SJSA1 (cell line): Measurements from ENCODE around the gene B3GNT7. TPM values are rescaled to one million over a fixed set of nuclear protein-coding genes. Genes with fewer than 3 reads are reported as not detected.
A peak's percentile ranks its signal among the peaks of the same experiment; 100 is the strongest.

Source experiments
- DNase-seq, 2 experiments: peaks; one replicate each; pipeline ENCODE4 v3.0.0-alpha.2; 2015 to 2020; ENCODE audit warnings: low spot score in 2 of 2, low read depth in 1 of 2
- H3K27ac ChIP-seq: fragments of 250-450 bp; sonication (Bioruptor Pico); 2 replicates; pipeline ENCODE4 v1.5.1; 2020; ENCODE audit warnings: mild to moderate bottlenecking, moderate library complexity
- H3K27me3 ChIP-seq: fragments of 250-450 bp; sonication (Bioruptor Pico); replicated peaks from 2 replicates; pipeline ENCODE4 v1.5.1; 2020; ENCODE audit warnings: mild to moderate bottlenecking, moderate library complexity
- H3K36me3 ChIP-seq: fragments of 250-450 bp; sonication (Bioruptor Pico); 2 replicates; pipeline ENCODE4 v1.5.1; 2020; ENCODE audit warnings: mild to moderate bottlenecking
- H3K4me1 ChIP-seq: fragments of 250-450 bp; sonication (Bioruptor Pico); replicated peaks from 2 replicates; pipeline ENCODE4 v1.6.1; 2021; ENCODE audit warnings: mild to moderate bottlenecking
- H3K4me3 ChIP-seq: fragments of 250-450 bp; sonication (Bioruptor Pico); 2 replicates; pipeline ENCODE4 v1.5.1; 2020; ENCODE audit warnings: mild to moderate bottlenecking
- H3K9me3 ChIP-seq: fragments of 250-450 bp; sonication (Bioruptor Pico); replicated peaks from 2 replicates; pipeline ENCODE4 v1.5.1; 2020; ENCODE audit warnings: mild to moderate bottlenecking
- total RNA-seq: library from RNA; depleted of rRNA; stranded (reverse); fragments of >200 nt; shearing (Covaris generic); gene quantifications from 2 replicates; pipeline ENCODE4 v1.2.3, GENCODE V29; 2014

Gene B3GNT7
- total RNA-seq, 1 experiment from 2014 or later, result not detected

DNA sequence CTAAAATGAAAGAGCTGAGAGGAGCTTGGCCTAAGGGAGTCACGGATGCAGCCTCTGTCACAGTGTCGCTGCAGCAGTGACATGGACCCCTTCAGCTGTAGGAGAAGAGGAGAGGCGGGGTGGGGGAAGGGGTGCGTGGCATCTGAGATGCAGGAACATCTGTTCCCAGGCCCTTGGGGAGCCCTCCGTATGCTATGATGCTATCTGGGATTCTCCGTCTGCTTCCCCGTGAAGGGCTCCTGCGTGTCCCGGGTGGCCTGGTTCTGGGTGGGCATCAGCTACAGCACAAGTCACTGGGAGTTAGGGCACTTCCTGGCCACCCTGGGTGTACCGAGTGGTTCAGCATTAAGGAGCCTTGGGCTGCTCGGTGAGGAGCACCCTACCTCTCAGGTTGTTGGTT is 35.6 kb upstream of the B3GNT7 start:
- Histone ChIP-seq H3K27me3 (no peaks in the 10 kb centered on the region), H3K4me3 (no peak overlapping the region), H3K9me3 (no peaks in the 10 kb centered on the region), H3K4me1 (peaks cover 22% of the 10 kb centered on the region), H3K27ac (peak overlapping the region; percentile 13; the same call in 1 of the 2 replicates), H3K36me3 (peaks cover 3% of the 10 kb centered on the region; the same call in 1 of the 2 replicates)
- no peak for DNase-seq

- Histone ChIP-seq H3K36me3 (peaks cover 3% of the 10 kb centered on the region; the same call in 1 of the 2 replicates), H3K4me1 (peaks cover 26% of the 10 kb centered on the region), H3K9me3 (no peaks in the 10 kb centered on the region), H3K4me3 (no peak overlapping the region), H3K27me3 (no peaks in the 10 kb centered on the region), H3K27ac (no peak overlapping the region; the same call in 1 of the 2 replicates)
- peak; percentile 16 to 59 for DNase-seq
These were observed 35.1 kb upstream of the B3GNT7 start for GRCh38 chr2:231360401-231360800.

DNA sequence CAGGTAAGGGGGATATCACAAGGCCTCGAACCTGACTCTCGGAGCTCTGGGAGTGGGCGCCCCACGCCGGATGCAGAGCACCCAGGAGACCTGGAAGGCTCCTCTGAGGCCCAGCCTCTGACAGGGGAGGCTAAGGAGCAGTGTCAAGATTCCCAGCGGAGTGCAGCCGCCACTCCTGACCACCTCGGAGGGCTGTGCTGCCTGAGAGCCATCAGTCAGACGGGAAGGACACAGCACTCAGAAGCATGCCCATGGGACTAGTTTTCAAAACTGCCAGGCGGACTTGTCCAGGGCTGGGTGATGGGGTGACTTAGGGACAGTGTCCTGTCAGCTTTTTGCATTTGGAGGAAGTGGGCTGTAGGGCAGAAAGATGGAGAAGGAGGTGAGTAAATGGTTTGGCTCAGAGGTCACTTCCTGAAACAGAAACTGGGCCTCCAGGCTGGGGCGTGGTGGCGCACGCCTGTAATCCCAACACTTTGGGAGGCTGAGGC is 34.6 kb upstream of the B3GNT7 start:
- peaks cover 31% of the 10 kb centered on the region for H3K4me1 ChIP-seq

DNA sequence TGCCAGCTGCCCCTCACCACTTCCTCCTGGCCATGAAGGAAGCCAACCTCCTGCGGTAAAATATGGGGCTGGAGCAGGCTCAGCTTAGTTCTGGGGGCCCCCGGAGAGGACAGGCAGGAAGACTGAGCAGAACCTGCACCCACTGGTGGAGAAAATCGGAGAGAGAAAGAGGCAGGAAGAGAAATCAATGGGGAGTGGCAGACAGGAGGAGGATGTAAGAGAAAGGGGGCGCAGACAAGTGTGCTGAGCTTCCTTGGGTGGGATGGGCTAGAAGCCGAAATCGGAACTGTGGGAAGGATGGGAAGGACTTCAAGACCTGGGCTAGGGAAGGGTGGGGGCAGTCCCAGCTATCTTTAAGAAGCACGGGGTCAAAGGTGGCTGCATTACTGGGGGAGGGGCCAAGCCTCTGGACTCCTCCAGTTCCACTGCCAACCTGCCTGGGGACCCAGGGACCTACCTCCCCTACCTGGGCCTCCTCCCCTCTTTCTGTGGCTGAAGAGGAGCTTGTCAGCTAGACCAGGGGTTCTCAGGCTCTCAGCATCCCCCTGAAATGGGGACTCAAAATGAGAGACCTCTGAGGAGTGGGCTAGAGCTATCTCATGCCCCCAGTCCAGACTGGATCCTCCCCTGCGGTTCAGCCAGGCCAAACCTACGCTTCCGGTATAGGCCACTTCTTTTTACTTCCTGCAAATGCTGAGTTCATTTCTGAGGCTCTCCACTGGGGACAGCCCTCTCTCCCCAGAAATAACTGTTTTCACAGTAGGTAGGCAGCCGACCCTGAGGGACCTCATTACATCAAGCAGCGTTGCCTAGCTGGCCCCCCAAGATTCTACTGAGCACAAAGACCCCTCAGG is 33.6 kb upstream of the B3GNT7 start:
- H3K27ac ChIP-seq, result no peak overlapping the region
- H3K36me3 ChIP-seq, result peaks cover 3% of the 10 kb centered on the region; the same call in 1 of the 2 replicates
- DNase-seq, result no peak
- no peak overlapping the region for H3K4me3 ChIP-seq
- H3K27me3 ChIP-seq, result no peaks in the 10 kb centered on the region
- H3K4me1 ChIP-seq, result peaks cover 33% of the 10 kb centered on the region
- H3K9me3 ChIP-seq, result no peaks in the 10 kb centered on the region

More for the DNA sequence above, 34.6 kb upstream of the B3GNT7 start:
- DNase-seq, result no peak
- no peak overlapping the region for H3K4me3 ChIP-seq
- H3K27ac ChIP-seq, result 0 out of 2 replicates have a peak overlapping the region, but pooled peaks have one; percentile 21
- peaks cover 3% of the 10 kb centered on the region; the same call in 1 of the 2 replicates for H3K36me3 ChIP-seq
- no peaks in the 10 kb centered on the region for H3K9me3 ChIP-seq
- H3K27me3 ChIP-seq, result no peaks in the 10 kb centered on the region

DNA sequence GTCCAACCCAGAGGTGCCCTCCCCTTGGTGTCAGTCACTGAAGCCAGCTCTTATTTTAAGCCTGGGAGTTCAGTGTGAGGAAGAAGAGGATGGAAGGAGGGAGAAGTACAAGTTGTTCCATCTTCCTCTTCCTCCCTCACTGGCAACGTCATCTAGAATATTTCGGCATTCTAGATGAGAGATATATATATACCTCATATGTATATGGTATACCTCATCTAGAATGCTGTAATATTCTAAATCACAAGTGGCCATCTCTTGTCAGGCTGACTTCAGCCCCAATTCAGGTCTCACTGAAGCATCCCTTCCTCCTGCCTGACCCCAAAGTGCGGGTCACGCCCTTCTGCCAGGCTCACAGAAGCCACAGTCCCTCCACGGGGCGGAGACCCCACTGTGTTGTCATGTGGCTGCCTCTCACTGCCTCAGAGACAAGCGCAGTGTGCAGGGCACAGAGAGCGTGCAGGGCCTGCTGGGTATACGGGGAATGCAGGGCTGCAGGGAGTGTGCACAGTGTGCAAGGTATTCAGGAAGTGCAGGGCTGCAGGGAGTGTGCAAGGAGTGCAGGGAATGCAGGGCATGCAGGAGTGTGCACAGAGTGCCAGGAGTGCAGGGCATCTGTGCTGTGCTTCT is 32.8 kb upstream of the B3GNT7 start:
- Histone ChIP-seq H3K36me3 (peaks cover 3% of the 10 kb centered on the region; the same call in 1 of the 2 replicates), H3K9me3 (no peaks in the 10 kb centered on the region), H3K4me3 (no peak overlapping the region), H3K4me1 (peaks cover 33% of the 10 kb centered on the region), H3K27me3 (no peaks in the 10 kb centered on the region), H3K27ac (no peak overlapping the region)
- DNase-seq, result no peak

DNA sequence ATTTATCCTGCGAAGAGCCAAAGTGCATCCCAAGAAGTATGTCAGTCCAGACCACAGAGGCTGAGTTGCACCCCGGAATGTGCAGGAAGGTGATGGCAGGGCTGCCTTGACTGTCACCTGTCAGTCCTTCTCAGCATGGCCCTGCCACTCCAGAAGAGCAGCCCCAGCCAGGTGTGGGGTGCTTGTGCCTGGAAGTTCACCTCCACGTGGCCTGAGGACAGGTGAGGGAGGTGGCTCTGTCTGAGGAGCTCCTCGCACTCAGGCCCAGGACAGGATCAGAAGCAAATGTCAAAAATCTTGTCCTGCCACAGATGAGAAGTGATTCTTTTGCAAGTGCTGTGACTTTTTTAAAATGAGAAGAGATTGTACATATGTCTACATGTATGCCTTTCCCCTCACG is 31.4 kb upstream of the B3GNT7 start:
- no peak for DNase-seq
- no peaks in the 10 kb centered on the region for H3K9me3 ChIP-seq
- H3K4me1 ChIP-seq, result peaks cover 33% of the 10 kb centered on the region
- no peak overlapping the region for H3K27ac ChIP-seq
- no peak overlapping the region for H3K4me3 ChIP-seq
- peaks cover 3% of the 10 kb centered on the region; the same call in 1 of the 2 replicates for H3K36me3 ChIP-seq
- no peaks in the 10 kb centered on the region for H3K27me3 ChIP-seq

DNA sequence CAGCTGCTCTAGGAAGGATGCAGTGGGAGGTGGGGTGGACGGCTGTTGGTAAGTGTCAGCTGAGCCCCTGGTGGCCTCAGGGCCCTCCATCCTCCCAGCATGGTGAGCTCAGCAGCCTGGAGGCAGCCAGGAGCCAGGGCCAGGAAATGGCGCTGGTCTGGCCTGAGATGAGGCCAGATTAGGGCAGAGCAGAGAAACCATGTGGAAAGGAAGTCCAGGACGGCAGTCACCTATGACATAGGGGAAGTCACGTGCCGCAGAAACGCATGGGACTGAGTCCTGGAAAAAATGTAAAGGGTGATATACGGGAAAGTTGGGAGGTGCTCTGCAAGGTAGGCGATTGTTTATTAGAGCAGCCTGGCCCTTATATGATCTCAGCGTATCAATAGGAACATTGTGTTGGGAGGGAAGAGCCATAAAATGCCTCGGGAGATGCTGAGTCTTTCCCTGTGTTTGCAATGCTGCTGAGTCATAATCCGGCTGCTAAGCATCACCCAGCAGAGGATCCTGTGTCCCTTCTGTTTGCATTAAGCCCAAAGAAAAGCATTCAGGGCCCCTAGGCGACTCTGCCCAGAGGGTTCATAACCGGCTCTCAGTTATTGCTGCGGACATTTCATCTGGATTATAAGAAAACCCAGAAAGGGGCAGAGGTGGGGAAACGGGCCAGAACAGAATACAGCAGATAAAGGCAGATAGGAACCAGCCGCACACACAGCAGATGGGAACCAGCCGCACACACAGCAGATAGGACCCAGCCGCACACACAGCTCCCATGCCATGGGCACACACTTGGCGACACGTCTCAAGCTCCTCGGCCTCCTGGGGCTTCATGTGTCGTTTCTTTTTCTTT is 30.3 kb upstream of the B3GNT7 start:
- H3K9me3 ChIP-seq, result no peaks in the 10 kb centered on the region
- no peak overlapping the region for H3K4me3 ChIP-seq
- H3K36me3 ChIP-seq, result peaks cover 3% of the 10 kb centered on the region; the same call in 1 of the 2 replicates
- peak overlapping the region; percentile 59 for H3K27ac ChIP-seq
- H3K4me1 ChIP-seq, result peaks cover 26% of the 10 kb centered on the region
- H3K27me3 ChIP-seq, result no peaks in the 10 kb centered on the region
- peak; percentile 75 to 77 for DNase-seq

DNA sequence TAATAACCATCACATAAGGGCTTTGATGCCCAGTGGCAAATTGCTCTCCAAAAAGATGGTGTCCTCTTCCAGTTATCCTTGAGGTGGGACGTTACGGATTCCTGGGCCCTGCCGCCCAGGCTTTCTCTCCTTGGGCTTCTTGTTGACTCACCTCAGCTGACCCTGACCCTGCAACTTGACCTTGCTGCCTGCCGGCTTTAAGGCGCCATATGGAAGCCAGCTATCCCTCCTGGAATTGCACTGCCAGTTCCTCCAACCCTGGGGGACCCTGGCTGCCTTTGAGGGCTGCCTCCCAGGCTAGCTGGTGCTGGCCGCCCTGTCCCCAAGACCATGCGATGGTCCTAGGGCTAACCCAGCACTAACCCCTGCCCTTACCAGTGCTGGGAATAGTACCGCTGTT is 28.3 kb upstream of the B3GNT7 start:
- H3K27me3 ChIP-seq, result no peaks in the 10 kb centered on the region
- H3K36me3 ChIP-seq, result no peaks in the 10 kb centered on the region
- peaks cover 17% of the 10 kb centered on the region for H3K4me1 ChIP-seq
- H3K27ac ChIP-seq, result no peak overlapping the region
- H3K4me3 ChIP-seq, result no peak overlapping the region
- no peak for DNase-seq
- no peaks in the 10 kb centered on the region for H3K9me3 ChIP-seq

GRCh38 chr2:231369580-231370428 is 25.7 kb upstream of the B3GNT7 start:
- Histone ChIP-seq H3K9me3 (no peaks in the 10 kb centered on the region), H3K36me3 (no peaks in the 10 kb centered on the region), H3K4me1 (peaks cover 12% of the 10 kb centered on the region), H3K4me3 (no peak overlapping the region), H3K27me3 (no peaks in the 10 kb centered on the region), H3K27ac (no peak overlapping the region)
- DNase-seq, result no peak

GRCh38 chr2:231370429-231370748 is 25.1 kb upstream of the B3GNT7 start:
- Histone ChIP-seq H3K36me3 (no peaks in the 10 kb centered on the region), H3K9me3 (no peaks in the 10 kb centered on the region), H3K4me3 (no peak overlapping the region), H3K4me1 (peaks cover 7% of the 10 kb centered on the region), H3K27ac (no peak overlapping the region), H3K27me3 (no peaks in the 10 kb centered on the region)
- DNase-seq, result no peak

DNA sequence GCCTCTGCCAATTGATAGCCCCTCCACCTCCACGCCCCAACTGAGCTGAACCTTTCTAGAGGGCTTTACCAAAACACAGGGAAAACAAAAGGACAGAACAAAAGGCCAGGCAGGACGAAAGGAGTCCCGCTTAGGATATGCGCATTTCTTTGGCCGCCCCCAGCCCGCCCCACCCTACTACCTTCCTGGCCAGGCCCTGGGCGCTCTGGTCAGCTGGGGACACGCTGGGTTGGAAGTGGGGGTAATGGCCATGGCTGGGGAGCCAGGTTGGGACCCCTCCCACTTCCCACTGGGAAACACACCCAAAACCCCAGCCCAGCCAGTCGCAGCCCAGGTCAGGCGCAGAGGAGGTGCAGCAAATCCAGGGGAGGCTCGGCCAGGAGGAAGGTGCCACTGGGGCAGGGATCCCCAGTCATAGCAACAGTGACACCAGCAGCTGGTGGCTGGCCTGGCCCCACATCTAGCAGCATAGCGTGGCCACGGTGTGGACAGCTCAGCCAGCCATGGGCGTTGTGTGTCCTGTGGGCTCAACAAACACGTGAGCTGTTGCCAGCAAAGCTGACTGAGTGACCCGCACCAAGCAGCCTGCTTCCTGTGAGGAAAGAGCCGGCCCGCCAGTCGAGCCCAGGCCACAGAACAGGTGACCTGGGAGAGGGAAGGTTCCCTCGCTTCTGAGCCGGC is 24.6 kb upstream of the B3GNT7 start:
- no peak overlapping the region for H3K27ac ChIP-seq
- no peaks in the 10 kb centered on the region for H3K36me3 ChIP-seq
- no peaks in the 10 kb centered on the region for H3K27me3 ChIP-seq
- H3K4me1 ChIP-seq, result peaks cover 2% of the 10 kb centered on the region
- H3K9me3 ChIP-seq, result no peaks in the 10 kb centered on the region
- no peak for DNase-seq
- no peak overlapping the region for H3K4me3 ChIP-seq

GRCh38 chr2:231371430-231372054 is 24.0 kb upstream of the B3GNT7 start:
- Histone ChIP-seq H3K27ac (no peak overlapping the region), H3K4me1 (no peaks in the 10 kb centered on the region), H3K9me3 (no peaks in the 10 kb centered on the region), H3K36me3 (no peaks in the 10 kb centered on the region), H3K4me3 (no peak overlapping the region), H3K27me3 (no peaks in the 10 kb centered on the region)
- no peak for DNase-seq
